NK-92 (cell line): Measurements from ENCODE around the gene TBCC.

Experiments
- DNase-seq: peaks from one replicate; lab custom pipeline; 2025; ENCODE audit not compliant: unreplicated experiment; lab: John Stamatoyannopoulos, UW

TBCC gene

GRCh38 chr6:42771741-42772100 is 25.8 kb upstream of the TBCC start:
- DNase-seq, result no peak

- no peak for DNase-seq
Measured at GRCh38 chr6:42769836-42770235, 23.9 kb upstream of the TBCC start.

- DNase-seq, result no peak
Measured at GRCh38 chr6:42769051-42769450, 23.1 kb upstream of the TBCC start.

- DNase-seq, result no peak
Measured at GRCh38 chr6:42766163-42766670, 20.3 kb upstream of the TBCC start.

GRCh38 chr6:42764911-42765648 is 19.2 kb upstream of the TBCC start:
- no peak for DNase-seq

- no peak for DNase-seq
Measured at GRCh38 chr6:42762950-42763349, 17.0 kb upstream of the TBCC start.

- DNase-seq, result no peak
Measured at GRCh38 chr6:42762426-42762859, 16.5 kb upstream of the TBCC start.

- DNase-seq, result no peak
Measured at GRCh38 chr6:42761287-42762067, 15.6 kb upstream of the TBCC start.

- DNase-seq, result no peak
Measured at GRCh38 chr6:42758756-42759430, 13.0 kb upstream of the TBCC start.

- no peak for DNase-seq
Measured at GRCh38 chr6:42756722-42757121, 10.8 kb upstream of the TBCC start.

- no peak for DNase-seq
Measured at GRCh38 chr6:42754759-42755158, 8.9 kb upstream of the TBCC start.

GRCh38 chr6:42751055-42751454 is 5.2 kb upstream of the TBCC start:
- DNase-seq, result no peak

- DNase-seq, result no peak
Measured at GRCh38 chr6:42748203-42748898, 2.4 kb upstream of the TBCC start.

- no peak for DNase-seq
Measured at GRCh38 chr6:42746463-42747391, 824 bp upstream of the TBCC start.

- no peak for DNase-seq
Measured at GRCh38 chr6:42745083-42745639, 742 bp downstream of the TBCC start.

GRCh38 chr6:42744351-42744893 is 1.5 kb downstream of the TBCC start:
- no peak for DNase-seq

GRCh38 chr6:42742116-42742894 is 3.6 kb downstream of the TBCC start:
- DNase-seq, result no peak

- DNase-seq, result no peak
Measured at GRCh38 chr6:42740725-42741124, 5.2 kb downstream of the TBCC start.

GRCh38 chr6:42735976-42736375 is 9.9 kb downstream of the TBCC start:
- no peak for DNase-seq
